ENCODE measurements around the gene SERPIND1.
"Not testable (repeated sequence)": the region's sequence is repeated elsewhere in the genome, so short reads cannot be mapped to it uniquely, and the experiment has no call there.

SERPIND1 gene, protein sequence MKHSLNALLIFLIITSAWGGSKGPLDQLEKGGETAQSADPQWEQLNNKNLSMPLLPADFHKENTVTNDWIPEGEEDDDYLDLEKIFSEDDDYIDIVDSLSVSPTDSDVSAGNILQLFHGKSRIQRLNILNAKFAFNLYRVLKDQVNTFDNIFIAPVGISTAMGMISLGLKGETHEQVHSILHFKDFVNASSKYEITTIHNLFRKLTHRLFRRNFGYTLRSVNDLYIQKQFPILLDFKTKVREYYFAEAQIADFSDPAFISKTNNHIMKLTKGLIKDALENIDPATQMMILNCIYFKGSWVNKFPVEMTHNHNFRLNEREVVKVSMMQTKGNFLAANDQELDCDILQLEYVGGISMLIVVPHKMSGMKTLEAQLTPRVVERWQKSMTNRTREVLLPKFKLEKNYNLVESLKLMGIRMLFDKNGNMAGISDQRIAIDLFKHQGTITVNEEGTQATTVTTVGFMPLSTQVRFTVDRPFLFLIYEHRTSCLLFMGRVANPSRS

DNA sequence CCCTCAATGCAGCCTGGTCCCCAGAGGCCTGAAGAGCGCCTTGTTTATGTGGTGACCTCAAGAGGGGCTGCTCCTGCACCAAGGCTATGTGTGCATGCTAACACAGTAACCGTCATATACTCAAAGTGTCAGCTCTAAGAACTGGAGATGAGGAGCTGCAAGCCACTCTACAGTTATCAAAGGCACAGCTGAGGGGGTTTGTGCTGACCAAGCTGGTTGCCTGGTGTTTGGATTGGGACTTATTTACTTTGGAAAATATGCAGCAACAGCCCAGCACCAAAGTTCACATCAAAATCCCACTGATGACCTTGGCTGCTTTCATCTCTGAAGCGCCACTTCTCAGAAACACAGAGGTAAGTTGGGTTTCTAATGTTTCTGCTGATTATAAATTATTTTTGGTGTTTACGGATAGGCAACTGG lies at the start of gene SERPIND1:
SERPIND1 (plus strand) TSS at position 321 of the 420 bp plus-strand sequence. CDS start 5,200 bp downstream, outside the sequence.
- no peak for DNase-seq

DNA sequence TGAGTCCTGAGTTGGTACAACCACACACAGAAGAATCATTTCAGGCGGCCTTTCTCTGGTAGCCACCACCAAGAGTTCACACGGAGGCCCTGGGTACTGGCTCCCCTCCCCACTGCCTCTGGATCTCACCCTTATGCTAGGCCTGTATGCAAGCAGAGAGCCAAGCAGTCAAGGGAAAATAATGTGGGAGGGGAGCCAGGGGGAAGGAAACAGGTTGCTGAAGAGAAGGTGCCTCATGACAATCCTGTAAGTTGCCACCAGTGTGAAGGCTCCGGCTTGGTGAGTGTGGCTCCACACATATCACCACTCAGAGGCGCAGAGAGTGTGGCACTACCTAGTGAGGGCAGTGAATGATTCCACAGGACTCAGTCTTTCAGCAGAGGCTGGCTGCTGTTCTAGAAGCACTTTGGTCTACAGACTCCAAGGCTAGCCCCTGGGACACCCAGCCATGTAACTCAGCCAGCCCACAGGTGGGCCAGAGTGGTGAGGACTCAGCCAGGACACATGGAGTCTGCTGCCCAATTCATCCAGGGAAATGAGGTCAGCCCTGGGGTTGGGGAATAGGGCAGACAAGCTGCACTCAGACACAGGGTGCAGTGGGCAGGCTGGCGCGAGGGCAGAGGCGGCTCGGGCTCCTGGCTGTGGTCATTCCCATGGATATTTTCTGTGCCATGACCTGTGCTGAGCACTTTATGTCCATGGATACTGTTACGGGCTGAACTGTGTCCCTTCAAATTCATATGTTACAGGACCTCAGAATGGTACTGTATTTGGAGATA lies 49.0 kb upstream of the SERPIND1 start:
- no peak for DNase-seq

DNA sequence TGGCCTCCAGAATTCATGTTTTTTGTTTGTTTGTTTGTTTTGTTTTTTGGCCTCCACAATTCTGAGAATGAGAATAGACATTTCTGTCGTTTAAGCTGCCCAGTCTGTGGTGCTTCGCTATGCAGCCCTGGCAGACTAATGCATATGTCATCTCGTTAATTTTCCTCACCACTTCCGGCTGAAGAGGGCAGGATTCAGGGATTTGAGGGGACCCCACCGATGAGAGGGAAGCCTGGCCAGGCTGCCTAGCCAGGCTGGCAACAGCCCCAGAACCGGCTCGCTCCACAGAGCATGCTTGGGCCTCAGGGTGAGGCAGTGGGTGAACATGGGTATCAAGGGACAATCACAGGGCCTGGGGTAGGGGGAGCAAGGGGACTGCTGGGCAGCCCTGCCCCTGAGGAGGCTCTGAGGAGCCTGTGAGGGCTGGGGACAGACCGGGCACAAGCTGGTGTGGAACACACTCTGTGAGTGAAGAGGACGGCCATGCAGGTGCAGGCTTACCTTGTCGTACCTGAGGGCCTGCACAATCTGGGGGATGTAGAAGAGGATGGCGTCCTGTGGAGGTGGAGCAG lies 47.8 kb upstream of the SERPIND1 start:
- no peak for DNase-seq

DNA sequence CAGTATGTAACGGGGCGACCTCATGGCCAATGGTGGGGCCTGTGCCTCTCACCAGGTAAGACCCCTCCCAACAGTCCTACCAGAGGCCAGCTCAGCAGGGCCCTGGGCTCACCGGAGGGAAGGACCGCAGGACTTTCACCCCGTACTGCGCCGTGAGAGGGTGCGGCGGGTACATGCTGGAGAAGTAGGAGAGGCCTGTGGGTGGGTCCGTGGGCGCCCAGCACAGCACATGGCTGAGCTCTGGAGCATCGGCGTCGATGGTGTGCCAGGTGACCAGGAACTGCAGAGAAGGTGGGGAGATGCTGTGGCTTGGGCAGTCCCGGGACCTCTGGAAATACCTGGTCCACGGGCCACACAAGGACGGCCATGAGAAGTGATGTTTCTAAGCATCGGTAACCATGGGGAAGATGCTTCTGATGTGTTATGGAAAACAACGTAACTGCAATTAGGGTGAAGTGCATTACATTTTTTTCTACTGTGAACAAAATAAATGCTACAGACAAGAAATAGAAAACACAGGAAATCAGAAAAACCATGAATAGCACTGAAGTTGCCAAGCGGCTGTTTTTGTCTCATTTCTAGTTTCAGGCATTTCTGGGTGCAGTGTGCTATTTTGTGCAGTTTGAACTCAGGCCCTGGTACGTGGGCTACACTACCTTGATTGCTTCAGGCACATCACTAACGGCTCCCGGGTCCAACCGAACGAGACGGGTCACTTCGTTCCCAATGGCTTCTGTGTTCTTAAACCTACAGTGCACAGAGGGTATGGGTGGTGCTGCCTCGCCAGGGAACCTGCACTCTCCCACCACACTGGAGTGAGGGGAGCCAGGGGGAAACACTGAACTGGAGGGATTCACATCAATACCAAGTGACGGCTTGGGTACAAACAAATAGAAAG lies 46.5 kb upstream of the SERPIND1 start:
- no peak for DNase-seq

DNA sequence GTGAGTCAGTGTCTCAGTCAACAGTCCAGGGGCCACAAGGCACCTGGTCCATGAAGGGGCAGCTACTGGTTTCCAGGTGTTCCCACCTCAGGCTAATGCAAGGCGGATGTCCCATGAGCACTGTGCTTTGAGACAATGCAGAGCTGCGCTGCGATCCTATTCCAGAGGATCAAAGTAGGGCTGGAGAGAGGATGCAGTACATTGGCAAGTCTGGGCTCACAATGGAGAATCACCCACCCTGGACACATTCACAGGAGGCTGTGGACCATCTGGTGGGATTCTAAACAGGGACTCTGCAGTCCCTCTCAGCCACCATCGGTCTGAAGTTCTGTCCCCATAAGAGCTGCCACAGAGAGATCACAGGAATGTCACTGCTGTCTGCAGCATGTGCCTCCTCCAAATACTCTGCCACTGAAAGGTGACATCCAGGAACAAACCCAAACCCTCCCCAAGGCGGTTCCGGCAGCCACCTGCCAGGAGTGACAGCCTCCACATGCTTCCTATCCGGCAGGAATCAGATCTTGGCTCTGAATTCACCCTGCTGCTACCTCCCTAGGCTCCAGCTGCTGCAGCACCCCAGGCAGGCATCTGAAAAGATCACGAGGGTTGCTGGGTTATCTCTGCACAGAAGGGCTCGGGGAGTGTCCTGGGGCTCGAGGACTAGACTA lies 45.3 kb upstream of the SERPIND1 start:
- DNase-seq, result no peak

DNA sequence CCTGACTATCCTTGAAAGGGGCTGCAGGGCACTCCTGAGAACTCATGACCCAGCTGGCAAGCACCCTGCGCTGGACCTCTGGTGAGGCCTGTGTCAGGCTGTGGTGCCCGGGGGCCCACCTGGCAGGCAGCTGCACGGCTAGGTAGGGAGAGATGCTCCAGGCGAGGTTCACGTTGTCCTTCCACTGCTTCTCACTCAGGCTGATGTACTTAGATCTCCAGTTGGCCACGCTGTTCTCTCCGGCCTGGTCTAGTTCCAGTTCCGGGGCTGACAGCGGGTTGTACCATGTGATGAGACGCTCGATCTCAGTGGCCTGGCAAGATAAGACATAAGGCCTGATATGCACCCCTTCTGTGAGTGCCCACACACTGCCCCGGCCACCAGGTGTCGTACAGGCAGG lies 44.7 kb upstream of the SERPIND1 start:
- no peak for DNase-seq

DNA sequence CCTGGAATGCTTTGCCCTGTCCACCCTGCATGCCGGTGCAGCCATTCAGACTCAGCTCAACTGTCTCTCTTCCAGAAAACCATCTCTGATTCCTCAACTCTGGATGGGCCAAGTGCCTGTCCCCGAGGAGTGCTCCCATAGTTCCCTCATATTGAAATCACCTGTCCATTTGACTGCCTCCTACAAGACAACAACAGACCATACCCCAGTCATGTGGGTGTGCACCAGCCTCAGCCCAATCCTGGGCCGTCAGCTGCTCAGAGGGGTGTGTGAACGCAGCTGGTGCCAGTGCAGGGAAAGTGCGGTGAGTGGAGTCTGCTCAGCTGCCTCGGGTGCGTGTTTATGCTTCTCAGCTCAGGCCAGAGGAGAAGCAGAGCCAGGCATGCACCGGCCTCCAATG lies 41.5 kb upstream of the SERPIND1 start:
- DNase-seq, result not testable (repeated sequence)

DNA sequence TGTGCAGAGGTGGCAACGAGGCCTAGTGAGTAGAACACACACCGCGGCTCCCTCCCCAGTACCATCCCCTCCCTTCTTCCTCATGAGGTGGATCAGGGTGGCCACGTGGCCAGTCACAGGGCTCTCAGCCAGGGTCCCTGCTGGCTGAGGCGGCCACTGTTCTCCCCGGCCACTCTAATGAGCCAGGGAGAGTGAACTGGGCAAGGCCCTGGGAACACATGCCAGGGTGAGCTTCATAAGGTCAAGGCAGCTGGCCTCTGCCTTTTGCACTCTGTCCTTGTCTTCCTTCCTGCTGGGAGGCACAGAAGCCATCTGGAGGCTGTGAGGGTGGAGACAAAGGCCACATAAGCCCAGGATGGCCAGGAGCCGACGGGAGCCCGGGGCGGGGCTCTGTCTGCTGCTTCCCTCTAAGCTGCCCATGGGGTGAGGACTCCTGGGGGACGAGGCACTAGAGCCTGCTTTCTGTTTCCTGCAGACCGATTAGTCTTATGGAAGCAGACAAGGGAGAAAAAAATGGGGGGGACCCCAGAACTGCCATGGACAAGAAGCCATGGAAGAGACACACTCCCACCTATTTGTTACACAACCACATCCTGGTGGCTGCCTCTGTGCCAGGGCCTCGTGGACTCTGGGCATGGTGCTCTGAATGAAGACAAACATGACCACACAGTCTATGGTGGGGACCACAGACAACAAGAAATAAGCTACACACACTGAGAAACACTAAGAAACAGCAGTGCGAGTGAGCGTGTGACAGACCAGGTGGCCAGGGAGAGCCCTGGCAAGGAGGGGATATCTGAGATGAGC lies 38.4 kb upstream of the SERPIND1 start:
- DNase-seq, result not testable (repeated sequence)

DNA sequence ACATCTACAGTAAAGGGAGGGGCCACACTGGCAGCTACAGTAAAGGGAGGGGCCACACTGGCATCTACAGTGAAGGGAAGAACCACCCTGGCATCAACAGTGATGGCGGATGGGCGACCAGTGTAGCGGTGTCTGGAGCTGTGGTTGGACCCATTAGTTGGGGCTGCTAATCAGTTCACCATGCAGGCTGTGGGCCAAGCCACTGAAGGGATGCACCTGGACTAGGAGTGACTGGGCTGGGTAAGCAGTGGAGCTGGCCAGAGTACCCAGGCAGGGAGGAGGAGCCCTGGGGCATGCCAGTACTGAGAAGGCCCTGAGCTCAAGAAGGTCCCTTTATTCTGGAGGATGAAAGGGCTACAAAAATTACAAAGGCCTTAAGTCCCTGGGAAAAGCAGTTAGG lies 37.0 kb upstream of the SERPIND1 start:
- not testable (repeated sequence) for DNase-seq

DNA sequence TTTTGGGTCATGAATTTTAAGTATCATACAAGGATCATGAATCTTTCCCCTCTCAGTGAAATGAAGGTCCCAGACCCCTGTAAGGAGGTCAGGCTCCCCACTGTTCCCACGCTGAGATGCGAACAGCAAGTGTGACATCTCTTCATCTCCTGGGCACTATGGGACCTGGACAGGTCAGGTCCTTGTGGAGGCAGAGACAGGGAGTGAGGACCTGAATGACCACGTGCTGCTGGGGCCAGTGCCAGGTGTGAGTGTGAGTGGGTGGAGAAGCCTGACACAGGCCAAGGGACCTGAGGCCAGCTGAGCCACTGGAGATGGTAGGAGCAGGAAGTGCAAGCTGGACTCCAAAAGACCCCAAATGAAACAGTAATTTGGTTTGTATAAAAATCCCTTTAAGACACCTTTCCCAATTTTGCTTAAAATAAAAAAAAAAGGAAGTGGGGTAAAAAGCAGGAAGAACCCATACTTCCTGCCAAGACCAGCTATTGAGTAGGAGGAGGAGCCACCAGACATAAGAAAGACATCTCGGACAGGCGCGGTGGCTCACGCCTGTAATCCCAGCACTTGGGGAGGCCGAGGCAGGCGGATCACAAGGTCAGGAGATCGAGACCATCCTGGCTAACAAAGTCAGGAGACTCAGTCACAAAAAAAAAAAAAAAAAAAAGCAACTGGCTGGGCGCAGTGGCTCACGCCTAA lies 35.4 kb upstream of the SERPIND1 start:
- no peak for DNase-seq

DNA sequence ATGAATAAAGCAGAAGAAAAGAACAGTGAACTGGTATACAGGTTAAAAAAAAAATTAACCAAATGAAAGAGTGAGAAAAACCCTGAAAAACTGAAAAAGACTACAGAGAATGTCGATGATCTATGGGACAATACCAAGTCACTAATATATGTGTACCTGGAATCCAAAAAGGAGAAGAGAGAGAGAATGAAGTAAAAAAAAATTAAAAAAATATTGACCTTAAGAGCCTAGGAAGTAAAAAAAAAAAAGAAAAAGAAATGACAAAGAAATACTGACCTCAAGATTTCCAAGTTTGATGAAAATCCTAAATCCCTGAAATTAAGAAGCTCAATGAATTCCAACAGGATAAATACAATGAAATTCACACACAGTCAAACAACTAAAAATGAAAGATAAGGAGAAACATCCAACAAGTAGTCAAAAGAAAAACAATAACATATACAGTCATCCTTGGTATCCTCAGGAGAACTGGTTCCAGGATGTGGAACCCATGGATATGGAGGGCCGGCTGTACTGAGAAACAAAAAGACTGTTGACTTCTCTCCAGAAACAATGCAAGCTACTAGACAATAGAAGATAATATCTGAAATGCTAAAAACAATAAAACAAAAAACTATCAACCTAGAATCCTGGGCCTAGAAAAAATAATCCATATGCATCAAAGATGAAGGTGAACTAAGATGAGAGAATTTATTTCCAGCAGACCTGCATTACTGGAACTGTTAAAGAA lies 33.5 kb upstream of the SERPIND1 start:
- no peak for DNase-seq

DNA sequence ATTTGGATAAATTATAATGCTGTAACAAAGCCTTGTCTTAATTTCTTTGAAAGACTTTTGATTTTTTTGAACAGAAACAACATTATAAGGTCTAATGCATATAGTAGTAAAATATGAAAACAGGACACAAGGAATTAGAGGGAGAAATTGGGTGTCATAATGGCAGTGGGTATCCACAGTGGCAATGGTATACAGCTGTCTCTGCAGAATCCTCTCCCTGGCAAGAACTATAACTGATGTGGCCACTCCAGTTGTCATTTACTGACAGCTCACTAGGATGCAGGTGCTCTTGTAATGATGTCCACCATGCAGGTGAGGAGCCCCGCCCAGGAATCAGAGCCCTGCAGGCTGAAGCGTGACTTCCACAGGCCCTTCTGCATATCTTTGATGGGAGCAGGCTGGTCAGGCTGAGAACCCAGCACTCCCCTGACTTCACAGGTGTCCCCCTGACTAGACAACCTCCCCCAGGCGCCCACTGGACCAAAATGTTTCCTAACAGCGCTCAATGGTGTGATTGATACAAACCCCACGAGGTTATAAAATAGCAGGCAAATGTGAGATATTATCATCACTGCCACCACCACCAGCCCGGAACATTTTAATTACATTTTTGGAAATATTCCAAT lies 32.8 kb upstream of the SERPIND1 start:
- DNase-seq, result no peak

DNA sequence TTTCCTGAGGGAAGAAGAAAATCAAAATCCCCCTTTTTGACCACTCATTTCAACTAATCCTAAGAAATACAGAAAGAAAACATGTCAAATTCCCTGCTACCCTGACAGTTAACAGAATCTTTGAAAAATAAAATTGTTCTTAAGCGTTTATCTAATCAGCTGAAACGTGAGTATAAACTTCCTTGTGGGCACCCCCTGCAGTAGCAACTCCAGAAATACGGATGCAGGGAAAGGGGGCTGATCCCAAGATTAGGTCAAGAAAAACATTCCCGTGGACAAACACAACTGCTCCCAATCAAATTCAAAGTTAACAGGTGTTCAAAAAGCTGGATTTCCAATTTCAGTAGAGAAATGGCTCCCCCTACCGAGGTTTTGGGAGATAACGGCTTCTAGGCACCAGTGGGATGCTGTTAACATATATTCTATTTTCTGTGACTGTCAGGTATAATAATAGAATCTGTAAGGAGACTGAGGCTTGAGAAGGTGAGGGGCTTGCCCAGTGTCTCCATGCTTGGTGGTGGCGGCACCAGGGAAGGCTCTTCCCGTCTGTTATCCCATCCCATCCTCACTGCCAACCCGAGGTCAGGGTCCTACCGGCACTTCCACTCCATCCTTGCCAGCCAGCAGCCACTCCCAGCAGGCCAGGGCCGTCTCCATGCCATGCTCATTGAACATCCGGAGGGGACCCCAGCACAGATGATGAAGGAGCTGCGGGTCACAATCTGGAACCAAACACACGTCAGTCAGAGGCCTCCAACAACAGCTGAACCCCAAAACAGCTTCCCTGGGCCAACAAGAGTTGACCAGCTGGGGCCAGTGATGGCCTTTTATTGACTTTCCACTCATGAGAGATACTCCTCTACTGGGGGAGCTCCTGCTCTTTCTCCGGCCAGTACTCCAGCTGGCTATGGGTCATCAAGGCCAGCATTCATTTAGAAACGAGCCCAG lies 32.0 kb upstream of the SERPIND1 start:
- DNase-seq, result peak; percentile 41

DNA sequence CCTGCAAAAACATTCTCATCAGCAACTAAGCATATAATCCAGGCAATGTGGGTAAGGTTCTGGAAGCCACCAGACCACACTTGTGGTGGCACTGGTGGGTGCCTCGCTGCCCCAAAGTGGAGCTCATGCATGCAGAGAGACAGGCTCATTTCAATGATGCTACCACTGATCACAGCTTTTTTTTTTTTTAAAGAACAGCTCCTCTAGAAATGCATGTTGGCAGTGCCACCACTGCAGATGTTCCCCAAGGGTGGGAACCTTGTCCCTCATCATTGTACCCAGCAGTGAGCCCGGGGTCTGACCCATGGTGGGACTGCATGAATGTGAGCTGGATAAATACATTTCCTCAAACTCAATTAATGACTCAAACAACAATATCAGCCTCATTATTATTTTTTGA lies 31.1 kb upstream of the SERPIND1 start:
- no peak for DNase-seq

DNA sequence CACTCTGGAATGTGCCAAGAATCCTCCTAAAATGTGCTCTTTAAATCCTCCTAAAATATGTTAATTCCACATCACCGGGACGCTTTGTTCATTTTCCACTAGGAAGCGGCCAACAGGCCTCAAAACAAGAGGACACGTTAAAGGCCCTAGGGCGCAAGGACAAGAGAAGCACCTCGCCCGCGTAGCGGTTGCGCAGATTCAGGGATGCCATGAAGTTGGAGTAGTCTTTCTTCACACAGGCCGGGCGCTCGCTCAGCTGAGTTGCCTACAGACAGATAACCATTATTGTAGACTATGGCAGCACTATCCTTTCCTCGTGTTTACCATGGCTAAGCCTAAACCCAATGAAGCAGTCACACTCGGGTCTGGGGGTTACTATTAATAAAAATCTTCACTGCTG lies 29.5 kb upstream of the SERPIND1 start:
- no peak for DNase-seq

DNA sequence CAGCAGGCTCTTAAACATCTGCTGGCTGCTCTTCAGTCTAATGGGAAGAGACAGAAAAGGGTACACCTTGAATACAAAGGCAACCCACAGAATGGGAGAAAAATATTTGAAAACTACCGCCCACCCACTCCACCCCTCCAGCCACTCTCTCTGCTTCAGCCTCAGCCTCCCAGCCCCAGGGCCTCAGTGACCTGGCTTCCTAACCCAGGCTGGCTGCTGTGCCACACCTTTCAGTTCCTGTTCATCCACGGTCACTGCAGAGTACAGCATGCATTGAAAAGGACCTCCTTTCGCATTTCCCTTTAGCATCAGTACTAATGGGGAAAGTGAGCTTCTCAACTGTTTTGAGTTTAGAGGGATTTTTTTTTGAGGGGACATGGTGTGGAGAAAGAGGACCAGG lies 28.8 kb upstream of the SERPIND1 start:
- no peak for DNase-seq

DNA sequence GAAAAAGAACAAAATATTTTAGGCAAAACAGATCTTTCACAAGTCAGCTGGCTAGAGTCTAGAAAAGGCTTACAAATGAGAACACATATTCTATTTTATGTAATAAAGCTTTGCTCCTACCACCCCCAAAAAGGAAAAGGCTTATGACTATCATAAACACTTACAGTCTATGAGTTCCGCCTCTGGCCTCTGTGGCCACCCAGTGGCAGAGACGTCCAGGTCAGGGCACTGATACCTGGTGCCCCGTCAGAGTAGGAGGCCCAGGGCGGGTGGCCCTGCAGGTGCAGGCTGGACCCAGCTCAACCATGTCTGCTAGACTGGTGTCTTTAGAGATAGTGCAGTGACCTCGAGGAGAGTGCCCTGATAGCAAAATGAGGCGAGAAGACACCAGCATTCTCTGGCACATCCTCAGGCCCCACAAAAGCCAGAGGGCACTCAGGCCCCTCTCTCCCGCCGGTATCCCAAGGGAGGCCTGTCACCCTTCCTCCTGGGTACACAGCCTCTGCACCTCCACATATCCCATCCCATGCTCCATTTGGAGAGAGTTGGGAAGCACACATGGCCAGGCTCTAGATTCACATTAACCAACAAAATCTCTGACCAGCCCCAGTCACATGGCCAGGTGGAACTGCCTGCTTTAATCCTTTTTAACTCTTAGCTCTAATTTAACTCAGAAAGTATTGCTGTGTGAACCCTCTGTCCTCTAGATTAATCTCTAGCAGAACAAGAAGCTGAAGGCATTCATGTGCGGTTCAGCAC lies 27.3 kb upstream of the SERPIND1 start:
- DNase-seq, result no peak

All from midbrain (tissue), 1 donor.